Gastroesophageal sphincter (tissue), 4 donors: ENCODE data around the gene PREX1. TPM values are rescaled to one million over a fixed set of nuclear protein-coding genes. Genes with fewer than 3 reads are reported as not detected.

Experiments used
- ATAC-seq: fragments of 150-250 bp; one replicate; pipeline ENCODE4 v1.9.1; 2016; ENCODE audit warnings: mild to moderate bottlenecking, moderate library complexity
- H3K27ac ChIP-seq, 4 donors: fragments of 200-600 bp; sonication (generic) in 3 of 4; 1 replicate in 3 of 4; 2 replicates in 1 of 4; pipeline ENCODE4 v1.5.1; 2016 to 2019
- H3K27me3 ChIP-seq: fragments of 200-600 bp; sonication (generic); one replicate; pipeline ENCODE4 v1.5.1; 2019
- H3K36me3 ChIP-seq, 2 donors: fragments of 200-600 bp; sonication (generic); one replicate each; pipeline ENCODE4 v1.5.1; 2019; ENCODE audit warnings: control low read depth in 1 of 2
- H3K4me1 ChIP-seq, 3 donors: fragments of 200-600 bp; sonication (generic); 1 replicate in 2 of 3; 2 replicates in 1 of 3; pipeline ENCODE4 v1.5.1; 2016 to 2019; ENCODE audit warnings: control low read depth in 2 of 3
- H3K4me3 ChIP-seq, 2 donors: fragments of 200-600 bp; sonication (generic); one replicate each; pipeline ENCODE4 v1.5.1; 2019; ENCODE audit warnings: mild to moderate bottlenecking in 1 of 2, moderate library complexity in 1 of 2
- H3K9me3 ChIP-seq, 3 donors: fragments of 200-600 bp; sonication (generic); one replicate each; pipeline ENCODE4 v1.5.1; 2017 to 2019; ENCODE audit warnings: control low read depth in 2 of 3
- CTCF ChIP-seq, 4 experiments: fragments of 200-600 bp in 2 of 4; fragments of 450-650 bp in 2 of 4; sonication (generic) in 1 of 4; IDR thresholded peaks; one replicate each; pipeline ENCODE4 v1.5.1; 2017 to 2019; ENCODE audit warnings: antibody characterized with exemption in 4 of 4, mild to moderate bottlenecking in 2 of 4, moderate library complexity in 2 of 4
- EP300 ChIP-seq: sonication (generic); formaldehyde crosslinking; IDR thresholded peaks from one replicate; pipeline ENCODE4 v1.6.1; 2017; ENCODE audit warnings: antibody characterized with exemption, mild to moderate bottlenecking
- POLR2A ChIP-seq, 2 donors: fragments of 450-650 bp; IDR thresholded peaks; one replicate each; pipeline ENCODE4 v1.6.1; 2017; ENCODE audit warnings: antibody characterized with exemption in 2 of 2, mild to moderate bottlenecking in 2 of 2, moderate library complexity in 1 of 2
- POLR2AphosphoS5 ChIP-seq: sonication (generic); formaldehyde crosslinking; IDR thresholded peaks from one replicate; pipeline ENCODE4 v1.6.1; 2017; ENCODE audit warnings: antibody characterized with exemption
- WGBS, 2 donors: methylation state at CpG; one replicate each; pipeline ENCODE4 v1.1.5; 2018; ENCODE audit warnings: low coverage in 1 of 2; 5-methylcytosine and 5-hydroxymethylcytosine counted together
- total RNA-seq, 4 donors: library from RNA; depleted of rRNA; stranded (reverse); fragments of >200 nt; gene quantifications; one replicate each; pipeline ENCODE4 v1.1.0, GENCODE V29; 2016

Gene PREX1
- total RNA-seq, 4 donors from 2014 or later = 16.3 to 35.7 (median 20.0) TPM

- WGBS, 2 donors = 60% methylated on average over 1 of the region's 17 CpGs; no CpG with 5 or more reads in 1 of the 2 donors
- Histone ChIP-seq H3K9me3 (no peaks in the 10 kb centered on the region), H3K27ac (peak overlapping the region in 1 of 4 donors; percentile 65), H3K27me3 (no peaks in the 10 kb centered on the region), H3K4me3 (no peak overlapping the region), H3K4me1 (peaks cover 0 to 24% (median 9%) of the 10 kb centered on the region in 3 donors), H3K36me3 (peaks cover 0 to 9% of the 10 kb centered on the region in 2 donors)
- no peak for TF ChIP-seq CTCF (IDR thresholded peaks at IDR 0.05)
- TF ChIP-seq POLR2AphosphoS5 = no peak
- no peak for TF ChIP-seq EP300
- no peak for TF ChIP-seq POLR2A (IDR thresholded peaks at IDR 0.05)
- ATAC-seq = no peak
Observed at GRCh38 chr20:48619126-48620101, 208.4 kb downstream of the PREX1 start.

- no peak for TF ChIP-seq CTCF (IDR thresholded peaks at IDR 0.05)
- TF ChIP-seq POLR2A (IDR thresholded peaks at IDR 0.05) = no peak
- no peak for TF ChIP-seq POLR2AphosphoS5
- TF ChIP-seq EP300 = no peak
- WGBS, 2 donors = 67 to 84% methylated on average over 2 to 6 of the region's 12 CpGs
- no peak overlapping the region for H3K4me3 ChIP-seq
- H3K36me3 ChIP-seq = peaks cover 0 to 3% of the 10 kb centered on the region in 2 donors
- H3K27ac ChIP-seq = no peak overlapping the region
- no peaks in the 10 kb centered on the region for H3K9me3 ChIP-seq
- no peak for ATAC-seq
- H3K4me1 ChIP-seq = peaks cover 0 to 24% (median 9%) of the 10 kb centered on the region in 3 donors
- H3K27me3 ChIP-seq = no peaks in the 10 kb centered on the region
Observed at GRCh38 chr20:48618631-48619030, 209.2 kb downstream of the PREX1 start.

- no peak for ATAC-seq
- Histone ChIP-seq H3K36me3 (no peaks in the 10 kb centered on the region), H3K4me3 (no peak overlapping the region)
Observed at GRCh38 chr20:48618052-48618451, 209.7 kb downstream of the PREX1 start.

GRCh38 chr20:48617481-48617880 is 210.3 kb downstream of the PREX1 start:
- Histone ChIP-seq H3K27me3 (no peaks in the 10 kb centered on the region), H3K4me1 (peaks cover 0 to 24% (median 9%) of the 10 kb centered on the region in 3 donors), H3K27ac (no peak overlapping the region), H3K9me3 (no peaks in the 10 kb centered on the region), H3K4me3 (no peak overlapping the region), H3K36me3 (no peaks in the 10 kb centered on the region)
- no CpG with 5 or more reads among the region's 7 CpGs for WGBS, 2 donors
- no peak for ATAC-seq
- no peak for TF ChIP-seq POLR2A (IDR thresholded peaks at IDR 0.05)
- TF ChIP-seq CTCF (IDR thresholded peaks at IDR 0.05) = no peak
- no peak for TF ChIP-seq EP300
- no peak for TF ChIP-seq POLR2AphosphoS5

More at GRCh38 chr20:48618052-48618451, 209.7 kb downstream of the PREX1 start:
- Histone ChIP-seq H3K27ac (no peak overlapping the region), H3K9me3 (no peaks in the 10 kb centered on the region), H3K27me3 (no peaks in the 10 kb centered on the region), H3K4me1 (peaks cover 0 to 24% (median 9%) of the 10 kb centered on the region in 3 donors)
- 86 to 98% methylated on average over 5 to 6 of the region's 13 CpGs for WGBS, 2 donors
- TF ChIP-seq CTCF (IDR thresholded peaks at IDR 0.05) (no peak), POLR2A (IDR thresholded peaks at IDR 0.05) (no peak), EP300 (no peak), POLR2AphosphoS5 (no peak)
